ENCODE measurements around the gene TTC23.

- TF ChIP-seq CTCF (IDR thresholded peaks at IDR 0.05; ENCODE audit: low read depth, low read length) (no peak), MYC (IDR thresholded peaks at IDR 0.05; ENCODE audit: low read depth, low read length) (no peak), POLR2A (IDR thresholded peaks at IDR 0.05; ENCODE audit: extremely low read depth, insufficient read length) (no peak), MAX (IDR thresholded peaks at IDR 0.05; ENCODE audit: low read depth, low read length) (no peak)
Observed at GRCh38 chr15:99149366-99149765, 100.0 kb downstream of the TTC23 start.
